SK-N-SH treated with all-trans-retinoic acid at 6 μM for 48 hours (cell line): ENCODE measurements around the gene KCNE3.

ENCODE experiments used
- BACH2 ChIP-seq: fragments of 250-450 bp; sonication (Bioruptor Pico); IDR thresholded peaks from 2 replicates; pipeline ENCODE4 v1.9.0; 2021; ENCODE audit warnings: mild to moderate bottlenecking, borderline replicate concordance
- CSDC2 ChIP-seq: fragments of 250-450 bp; sonication (Bioruptor Pico); IDR thresholded peaks from 2 replicates; pipeline ENCODE4 v1.5.0; 2020; ENCODE audit warnings: mild to moderate bottlenecking, moderate library complexity
- RARB ChIP-seq: fragments of 250-450 bp; sonication (Bioruptor Pico); IDR thresholded peaks from 2 replicates; pipeline ENCODE4 v1.8.0; 2021; ENCODE audit warnings: mild to moderate bottlenecking, moderate library complexity
- SNAI2 ChIP-seq: fragments of 250-450 bp; sonication (Bioruptor Pico); IDR thresholded peaks from 2 replicates; pipeline ENCODE4 v1.5.0; 2020; ENCODE audit warnings: mild to moderate bottlenecking, moderate library complexity
- ZFP3 ChIP-seq: fragments of 250-450 bp; sonication (Bioruptor Pico); IDR thresholded peaks from 2 replicates; pipeline ENCODE4 v1.5.0; 2020; ENCODE audit warnings: mild to moderate bottlenecking, moderate library complexity
- ZFP30 ChIP-seq: fragments of 450-650 bp; formaldehyde crosslinking; IDR thresholded peaks from 2 replicates; pipeline ENCODE4 v1.5.0; 2022; ENCODE audit warnings: mild to moderate bottlenecking, moderate library complexity
- ZNF8 ChIP-seq: fragments of 450-650 bp; formaldehyde crosslinking; IDR thresholded peaks from 2 replicates; pipeline ENCODE4 v1.5.0; 2020; ENCODE audit warnings: mild to moderate bottlenecking, moderate library complexity
- TF ChIP-seq, protein P1 (sequence below): fragments of 250-450 bp; sonication (Bioruptor Pico); IDR thresholded peaks from 2 replicates; pipeline ENCODE4 v1.8.0; 2020; ENCODE audit warnings: mild to moderate bottlenecking, moderate library complexity, borderline replicate concordance
- TF ChIP-seq, protein P2 (sequence below): fragments of 250-450 bp; sonication (Bioruptor Pico); IDR thresholded peaks from 2 replicates; pipeline ENCODE4 v1.5.0; 2020; ENCODE audit warnings: mild to moderate bottlenecking, moderate library complexity
- TF ChIP-seq, protein P3 (sequence below): fragments of 250-450 bp; sonication (Bioruptor Pico); IDR thresholded peaks from 2 replicates; pipeline ENCODE4 v1.5.1; 2020; ENCODE audit warnings: low read depth, mild to moderate bottlenecking, moderate library complexity

DNA sequence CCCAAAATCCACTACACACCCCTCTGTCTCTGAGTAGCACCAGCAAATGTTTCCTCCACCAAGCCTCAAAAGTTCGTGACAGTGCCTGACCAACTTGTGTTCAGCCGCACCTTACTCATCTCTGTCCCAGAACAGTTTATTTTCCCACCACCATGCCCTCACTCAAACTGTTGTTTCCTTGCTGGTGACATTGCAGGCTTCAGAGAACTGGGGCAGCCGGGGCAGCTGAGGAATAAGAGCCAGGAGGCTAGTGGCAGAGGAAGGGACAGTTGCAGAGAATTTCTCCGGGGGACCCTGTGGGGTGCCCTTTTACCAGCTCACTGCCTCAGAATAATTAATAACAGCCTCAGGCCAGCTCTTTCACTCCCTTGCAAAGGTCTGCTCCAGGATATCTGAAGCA is 709 bp upstream of the KCNE3 start:
- TF ChIP-seq, protein P1, sequence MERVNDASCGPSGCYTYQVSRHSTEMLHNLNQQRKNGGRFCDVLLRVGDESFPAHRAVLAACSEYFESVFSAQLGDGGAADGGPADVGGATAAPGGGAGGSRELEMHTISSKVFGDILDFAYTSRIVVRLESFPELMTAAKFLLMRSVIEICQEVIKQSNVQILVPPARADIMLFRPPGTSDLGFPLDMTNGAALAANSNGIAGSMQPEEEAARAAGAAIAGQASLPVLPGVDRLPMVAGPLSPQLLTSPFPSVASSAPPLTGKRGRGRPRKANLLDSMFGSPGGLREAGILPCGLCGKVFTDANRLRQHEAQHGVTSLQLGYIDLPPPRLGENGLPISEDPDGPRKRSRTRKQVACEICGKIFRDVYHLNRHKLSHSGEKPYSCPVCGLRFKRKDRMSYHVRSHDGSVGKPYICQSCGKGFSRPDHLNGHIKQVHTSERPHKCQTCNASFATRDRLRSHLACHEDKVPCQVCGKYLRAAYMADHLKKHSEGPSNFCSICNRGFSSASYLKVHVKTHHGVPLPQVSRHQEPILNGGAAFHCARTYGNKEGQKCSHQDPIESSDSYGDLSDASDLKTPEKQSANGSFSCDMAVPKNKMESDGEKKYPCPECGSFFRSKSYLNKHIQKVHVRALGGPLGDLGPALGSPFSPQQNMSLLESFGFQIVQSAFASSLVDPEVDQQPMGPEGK (CRISPR knock-in tag): no peak
- TF ChIP-seq SNAI2 (CRISPR knock-in tag) (no peak), ZFP3 (CRISPR knock-in tag) (no peak), CSDC2 (no peak), BACH2 (CRISPR knock-in tag) (no peak), RARB (CRISPR knock-in tag) (no peak), ZNF8 (no peak), ZFP30 (CRISPR knock-in tag) (no peak)
- TF ChIP-seq, protein P2, sequence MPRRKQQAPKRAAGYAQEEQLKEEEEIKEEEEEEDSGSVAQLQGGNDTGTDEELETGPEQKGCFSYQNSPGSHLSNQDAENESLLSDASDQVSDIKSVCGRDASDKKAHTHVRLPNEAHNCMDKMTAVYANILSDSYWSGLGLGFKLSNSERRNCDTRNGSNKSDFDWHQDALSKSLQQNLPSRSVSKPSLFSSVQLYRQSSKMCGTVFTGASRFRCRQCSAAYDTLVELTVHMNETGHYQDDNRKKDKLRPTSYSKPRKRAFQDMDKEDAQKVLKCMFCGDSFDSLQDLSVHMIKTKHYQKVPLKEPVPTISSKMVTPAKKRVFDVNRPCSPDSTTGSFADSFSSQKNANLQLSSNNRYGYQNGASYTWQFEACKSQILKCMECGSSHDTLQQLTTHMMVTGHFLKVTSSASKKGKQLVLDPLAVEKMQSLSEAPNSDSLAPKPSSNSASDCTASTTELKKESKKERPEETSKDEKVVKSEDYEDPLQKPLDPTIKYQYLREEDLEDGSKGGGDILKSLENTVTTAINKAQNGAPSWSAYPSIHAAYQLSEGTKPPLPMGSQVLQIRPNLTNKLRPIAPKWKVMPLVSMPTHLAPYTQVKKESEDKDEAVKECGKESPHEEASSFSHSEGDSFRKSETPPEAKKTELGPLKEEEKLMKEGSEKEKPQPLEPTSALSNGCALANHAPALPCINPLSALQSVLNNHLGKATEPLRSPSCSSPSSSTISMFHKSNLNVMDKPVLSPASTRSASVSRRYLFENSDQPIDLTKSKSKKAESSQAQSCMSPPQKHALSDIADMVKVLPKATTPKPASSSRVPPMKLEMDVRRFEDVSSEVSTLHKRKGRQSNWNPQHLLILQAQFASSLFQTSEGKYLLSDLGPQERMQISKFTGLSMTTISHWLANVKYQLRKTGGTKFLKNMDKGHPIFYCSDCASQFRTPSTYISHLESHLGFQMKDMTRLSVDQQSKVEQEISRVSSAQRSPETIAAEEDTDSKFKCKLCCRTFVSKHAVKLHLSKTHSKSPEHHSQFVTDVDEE (CRISPR knock-in tag): no peak
- TF ChIP-seq, protein P3, sequence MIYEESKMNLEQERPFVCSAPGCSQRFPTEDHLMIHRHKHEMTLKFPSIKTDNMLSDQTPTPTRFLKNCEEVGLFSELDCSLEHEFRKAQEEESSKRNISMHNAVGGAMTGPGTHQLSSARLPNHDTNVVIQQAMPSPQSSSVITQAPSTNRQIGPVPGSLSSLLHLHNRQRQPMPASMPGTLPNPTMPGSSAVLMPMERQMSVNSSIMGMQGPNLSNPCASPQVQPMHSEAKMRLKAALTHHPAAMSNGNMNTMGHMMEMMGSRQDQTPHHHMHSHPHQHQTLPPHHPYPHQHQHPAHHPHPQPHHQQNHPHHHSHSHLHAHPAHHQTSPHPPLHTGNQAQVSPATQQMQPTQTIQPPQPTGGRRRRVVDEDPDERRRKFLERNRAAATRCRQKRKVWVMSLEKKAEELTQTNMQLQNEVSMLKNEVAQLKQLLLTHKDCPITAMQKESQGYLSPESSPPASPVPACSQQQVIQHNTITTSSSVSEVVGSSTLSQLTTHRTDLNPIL (CRISPR knock-in tag): no peak
